ENCODE data around the gene BAHCC1.

BAHCC1 gene

GRCh38 chr17:81481815-81482505 lies 86.7 kb downstream of the BAHCC1 start:
- no peak for DNase-seq

- no peak for DNase-seq
These were observed 87.4 kb downstream of the BAHCC1 start for GRCh38 chr17:81482673-81483072.

GRCh38 chr17:81483085-81483861 lies 88.0 kb downstream of the BAHCC1 start:
- no peak for DNase-seq

- no peak for DNase-seq
These were observed 88.6 kb downstream of the BAHCC1 start for GRCh38 chr17:81483862-81484194.

- DNase-seq, result peak; percentile 75
These were observed 89.1 kb downstream of the BAHCC1 start for GRCh38 chr17:81484195-81484979.

GRCh38 chr17:81486199-81486810 lies 91.0 kb downstream of the BAHCC1 start:
- DNase-seq, result no peak

GRCh38 chr17:81487089-81487486 lies 91.8 kb downstream of the BAHCC1 start:
- DNase-seq, result no peak

GRCh38 chr17:81487487-81488275 lies 92.4 kb downstream of the BAHCC1 start:
- peak; percentile 74 for DNase-seq

- DNase-seq, result no peak
These were observed 93.1 kb downstream of the BAHCC1 start for GRCh38 chr17:81488276-81488860.

- DNase-seq, result no peak
These were observed 94.0 kb downstream of the BAHCC1 start for GRCh38 chr17:81489012-81489997.

GRCh38 chr17:81489998-81490992 lies 95.0 kb downstream of the BAHCC1 start:
- DNase-seq, result no peak

- no peak for DNase-seq
These were observed 95.9 kb downstream of the BAHCC1 start for GRCh38 chr17:81491181-81491581.

- DNase-seq, result no peak
These were observed 96.5 kb downstream of the BAHCC1 start for GRCh38 chr17:81491761-81492160.

GRCh38 chr17:81492202-81492601 lies 96.9 kb downstream of the BAHCC1 start:
- no peak for DNase-seq

GRCh38 chr17:81492706-81493105 lies 97.4 kb downstream of the BAHCC1 start:
- no peak for DNase-seq

GRCh38 chr17:81493198-81494038 lies 98.2 kb downstream of the BAHCC1 start:
- DNase-seq, result no peak

- no peak for DNase-seq
These were observed 99.5 kb downstream of the BAHCC1 start for GRCh38 chr17:81494626-81495377.
